Measurements from ENCODE around the gene METRN.

Gene METRN

DNA sequence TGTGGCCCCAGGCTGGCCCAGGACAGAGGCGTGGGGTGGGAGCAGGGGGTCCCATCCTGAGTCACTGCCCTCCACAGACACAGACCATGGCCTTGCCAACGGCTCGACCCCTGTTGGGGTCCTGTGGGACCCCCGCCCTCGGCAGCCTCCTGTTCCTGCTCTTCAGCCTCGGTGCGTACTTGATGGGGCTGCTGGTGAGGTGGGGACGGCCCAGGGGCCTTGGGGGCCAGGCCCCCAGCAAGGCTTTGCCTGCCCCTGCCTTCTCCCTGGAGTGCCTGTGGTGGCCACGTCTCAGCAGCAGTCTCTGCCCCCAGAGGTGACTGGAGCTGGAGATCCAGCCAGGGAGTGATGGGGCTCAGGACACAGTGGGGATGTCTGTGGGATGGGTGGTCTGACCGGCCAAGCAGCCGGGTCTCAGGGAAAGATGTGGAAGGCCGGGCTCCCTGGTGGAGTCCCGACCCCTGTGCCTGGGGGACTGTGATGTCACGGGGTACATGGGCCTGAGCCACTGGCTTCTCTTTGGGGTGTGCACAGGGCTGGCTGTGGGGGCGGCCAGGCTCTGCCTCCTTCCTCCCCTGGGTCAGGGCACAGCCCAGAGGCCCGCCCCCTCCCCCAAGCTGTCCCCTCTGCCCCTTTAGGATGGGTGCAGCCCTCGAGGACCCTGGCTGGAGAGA, 47.8 kb downstream of the METRN start:
- DNase-seq = no peak

DNA sequence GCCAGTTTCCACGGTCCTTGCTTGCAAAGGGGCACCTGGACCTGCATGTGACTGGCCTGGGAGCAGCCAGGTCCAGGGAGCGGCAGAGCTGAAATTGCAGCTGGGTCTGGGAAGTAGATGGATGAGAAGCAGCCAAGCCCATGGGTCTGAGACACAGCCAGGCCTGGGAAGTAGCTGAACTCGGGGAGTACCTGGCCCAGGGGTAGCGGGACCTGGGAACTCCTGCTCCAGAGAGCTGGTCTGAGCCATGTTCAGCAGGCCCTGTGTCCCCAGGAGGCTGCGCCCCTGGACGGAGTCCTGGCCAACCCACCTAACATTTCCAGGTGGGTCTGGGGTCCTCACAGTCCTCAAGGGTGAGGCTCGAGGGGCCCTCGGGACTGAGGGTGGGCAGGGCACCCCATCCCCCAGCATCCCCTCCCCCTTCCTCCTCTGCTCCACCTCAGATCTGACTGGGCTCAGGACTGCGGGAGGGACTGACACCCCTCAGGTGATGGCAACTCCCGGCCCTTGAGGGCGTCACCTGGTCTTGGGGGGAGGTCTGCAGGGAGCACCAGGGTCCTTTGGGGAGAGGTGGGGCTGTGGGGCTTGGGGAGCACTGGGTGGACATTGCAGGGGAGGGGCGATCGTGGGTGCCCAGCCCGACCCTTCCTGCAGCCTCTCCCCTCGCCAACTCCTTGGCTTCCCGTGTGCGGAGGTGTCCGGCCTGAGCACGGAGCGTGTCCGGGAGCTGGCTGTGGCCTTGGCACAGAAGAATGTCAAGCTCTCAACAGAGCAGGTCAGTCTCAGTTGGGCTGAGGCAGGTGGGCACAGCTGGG, 48.7 kb downstream of the METRN start:
- DNase-seq = no peak

DNA sequence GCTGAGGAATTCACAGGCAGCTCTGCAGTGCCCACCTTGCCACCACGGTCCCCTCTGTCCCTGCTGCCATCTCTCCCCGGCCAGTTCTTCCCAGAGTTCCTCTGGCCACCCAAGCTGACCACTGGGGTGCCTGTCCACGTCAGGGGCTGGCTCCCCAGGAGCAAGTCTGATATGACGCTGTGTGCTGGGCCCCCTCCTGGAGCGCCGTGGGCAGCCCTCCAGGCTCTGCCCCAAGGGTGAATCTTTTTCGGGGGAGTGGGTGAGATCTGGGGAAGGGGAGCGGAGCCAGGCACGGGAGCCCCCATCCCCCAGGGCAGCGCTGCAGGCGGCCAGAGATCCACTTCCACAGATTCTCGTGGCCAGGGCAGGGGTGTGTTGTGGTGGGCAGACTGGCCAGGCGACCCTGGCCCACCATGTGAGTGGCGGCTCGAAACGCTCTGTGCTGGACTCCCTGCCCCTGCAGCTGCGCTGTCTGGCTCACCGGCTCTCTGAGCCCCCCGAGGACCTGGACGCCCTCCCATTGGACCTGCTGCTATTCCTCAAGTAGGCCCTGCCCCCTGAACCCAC, 49.3 kb downstream of the METRN start:
- no peak for DNase-seq

- DNase-seq = no peak
Observed at GRCh38 chr16:764848-765487, 50.0 kb downstream of the METRN start.

DNA sequence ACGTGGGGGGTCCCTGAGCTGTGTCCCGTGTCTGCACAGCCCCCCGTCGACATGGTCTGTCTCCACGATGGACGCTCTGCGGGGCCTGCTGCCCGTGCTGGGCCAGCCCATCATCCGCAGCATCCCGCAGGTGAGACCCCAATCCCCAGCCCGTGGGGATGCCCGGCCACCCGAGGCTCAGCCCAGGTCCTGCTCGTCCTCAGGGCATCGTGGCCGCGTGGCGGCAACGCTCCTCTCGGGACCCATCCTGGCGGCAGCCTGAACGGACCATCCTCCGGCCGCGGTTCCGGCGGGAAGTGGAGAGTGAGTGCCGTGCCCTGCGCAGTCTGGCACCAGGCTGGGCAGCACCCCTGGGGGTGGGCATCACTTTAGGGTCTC, 50.6 kb downstream of the METRN start:
- no peak for DNase-seq

DNA sequence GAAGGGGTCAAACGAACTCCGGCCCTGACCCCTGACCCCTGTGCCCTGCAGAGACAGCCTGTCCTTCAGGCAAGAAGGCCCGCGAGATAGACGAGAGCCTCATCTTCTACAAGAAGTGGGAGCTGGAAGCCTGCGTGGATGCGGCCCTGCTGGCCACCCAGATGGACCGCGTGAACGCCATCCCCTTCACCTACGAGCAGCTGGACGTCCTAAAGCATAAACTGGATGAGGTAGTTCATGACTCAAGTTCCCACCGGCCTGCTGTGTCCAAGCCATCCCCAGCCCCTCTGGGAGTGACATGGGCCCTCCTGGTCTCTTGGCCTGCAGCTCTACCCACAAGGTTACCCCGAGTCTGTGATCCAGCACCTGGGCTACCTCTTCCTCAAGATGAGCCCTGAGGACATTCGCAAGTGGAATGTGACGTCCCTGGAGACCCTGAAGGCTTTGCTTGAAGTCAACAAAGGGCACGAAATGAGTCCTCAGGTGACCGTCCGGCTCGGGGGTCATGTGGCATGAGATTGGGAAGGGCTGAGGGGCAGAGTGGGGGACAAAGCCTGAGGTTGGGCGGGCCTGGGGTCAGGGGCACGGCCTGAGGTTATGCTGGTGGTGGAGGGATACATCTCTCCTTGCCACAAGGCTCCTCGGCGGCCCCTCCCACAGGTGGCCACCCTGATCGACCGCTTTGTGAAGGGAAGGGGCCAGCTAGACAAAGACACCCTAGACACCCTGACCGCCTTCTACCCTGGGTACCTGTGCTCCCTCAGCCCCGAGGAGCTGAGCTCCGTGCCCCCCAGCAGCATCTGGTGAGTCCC, 51.3 kb downstream of the METRN start:
- no peak for DNase-seq

DNA sequence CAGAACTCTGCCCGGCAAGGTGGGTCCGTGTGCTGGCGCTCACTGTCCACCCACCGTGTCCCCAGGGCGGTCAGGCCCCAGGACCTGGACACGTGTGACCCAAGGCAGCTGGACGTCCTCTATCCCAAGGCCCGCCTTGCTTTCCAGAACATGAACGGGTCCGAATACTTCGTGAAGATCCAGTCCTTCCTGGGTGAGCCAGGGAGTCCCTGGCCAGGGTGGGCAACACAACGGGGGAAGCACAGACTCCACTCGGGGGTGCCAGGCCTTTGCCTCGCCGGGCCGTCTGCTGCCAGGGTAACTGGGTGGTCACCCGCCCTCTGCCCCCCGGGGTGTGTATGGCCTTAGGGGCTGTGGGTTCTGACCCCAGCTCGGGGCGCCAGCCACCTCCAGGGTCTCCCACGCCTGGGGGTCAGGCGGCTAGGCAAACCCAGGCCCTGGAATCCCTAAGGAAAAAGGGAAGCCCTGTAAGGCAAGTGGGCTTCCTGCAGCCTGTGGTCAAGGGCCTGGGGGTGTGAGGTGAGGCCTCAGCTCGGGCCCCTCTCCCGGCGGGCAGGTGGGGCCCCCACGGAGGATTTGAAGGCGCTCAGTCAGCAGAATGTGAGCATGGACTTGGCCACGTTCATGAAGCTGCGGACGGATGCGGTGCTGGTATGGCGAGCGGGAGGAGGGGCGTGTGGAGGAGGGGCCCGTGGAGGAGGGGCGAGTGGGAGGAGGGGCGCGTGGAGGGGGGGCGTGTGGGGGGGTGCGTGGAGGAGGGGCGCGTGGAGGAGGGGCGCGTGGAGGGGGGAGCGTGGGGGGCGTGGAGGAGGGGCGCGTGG, 52.1 kb downstream of the METRN start:
- DNase-seq = no peak

- DNase-seq = no peak
Observed at GRCh38 chr16:767743-768235, 52.9 kb downstream of the METRN start.

- DNase-seq = no peak
Observed at GRCh38 chr16:768428-768827, 53.5 kb downstream of the METRN start.

All from DMS79 treated with DMSO at 0.1 percent for 48 hours (cell line).